ENCODE results near the gene AFAP1L1.
A peak's percentile ranks its signal among the peaks of the same experiment; 100 is the strongest.

Gene AFAP1L1

GRCh38 chr5:149229298-149229937 lies 42.2 kb upstream of the AFAP1L1 start:
- TF ChIP-seq CTCF (IDR thresholded peaks at IDR 0.05) = no peak
- Histone ChIP-seq H3K36me3 (no peaks in the 10 kb centered on the region), H3K4me3 (ENCODE audit: low read depth in 1 of 2, low read length in 1 of 2) (no peak overlapping the region), H3K27me3 (no peaks in the 10 kb centered on the region), H3K4me1 (ENCODE audit: control insufficient read depth in 1 of 2, insufficient read depth in 1 of 2, low read depth in 1 of 2, low read length in 1 of 2) (no peaks in the 10 kb centered on the region), H3K27ac (no peak overlapping the region), H3K9me3 (no peaks in the 10 kb centered on the region)

- H3K4me3 ChIP-seq (ENCODE audit: low read depth in 1 of 2, low read length in 1 of 2) = no peak overlapping the region
- no peak for TF ChIP-seq CTCF (IDR thresholded peaks at IDR 0.05)
- H3K36me3 ChIP-seq = no peaks in the 10 kb centered on the region
- H3K27me3 ChIP-seq = no peaks in the 10 kb centered on the region
- H3K4me1 ChIP-seq (ENCODE audit: control insufficient read depth in 1 of 2, insufficient read depth in 1 of 2, low read depth in 1 of 2, low read length in 1 of 2) = peaks cover 10 to 14% of the 10 kb centered on the region in 2 experiments
- H3K9me3 ChIP-seq = no peaks in the 10 kb centered on the region
- H3K27ac ChIP-seq = no peak overlapping the region
These were observed 35.8 kb upstream of the AFAP1L1 start for GRCh38 chr5:149235841-149236240.

- Histone ChIP-seq H3K27ac (no peak overlapping the region), H3K36me3 (no peaks in the 10 kb centered on the region), H3K4me3 (ENCODE audit: low read depth in 1 of 2, low read length in 1 of 2) (no peak overlapping the region), H3K27me3 (no peaks in the 10 kb centered on the region), H3K4me1 (ENCODE audit: control insufficient read depth in 1 of 2, insufficient read depth in 1 of 2, low read depth in 1 of 2, low read length in 1 of 2) (peaks cover 12 to 17% of the 10 kb centered on the region in 2 experiments), H3K9me3 (no peaks in the 10 kb centered on the region)
- no peak for TF ChIP-seq CTCF (IDR thresholded peaks at IDR 0.05)
These were observed 34.0 kb upstream of the AFAP1L1 start for GRCh38 chr5:149237662-149238061.

- no peak for TF ChIP-seq CTCF (IDR thresholded peaks at IDR 0.05)
- Histone ChIP-seq H3K36me3 (no peaks in the 10 kb centered on the region), H3K27ac (no peak overlapping the region), H3K9me3 (no peaks in the 10 kb centered on the region), H3K4me1 (ENCODE audit: control insufficient read depth in 1 of 2, insufficient read depth in 1 of 2, low read depth in 1 of 2, low read length in 1 of 2) (peaks cover 12 to 17% of the 10 kb centered on the region in 2 experiments), H3K27me3 (no peaks in the 10 kb centered on the region), H3K4me3 (ENCODE audit: low read depth in 1 of 2, low read length in 1 of 2) (no peak overlapping the region)
These were observed 33.1 kb upstream of the AFAP1L1 start for GRCh38 chr5:149238540-149238939.

GRCh38 chr5:149239917-149240316 lies 31.7 kb upstream of the AFAP1L1 start:
- no peak overlapping the region for H3K4me3 ChIP-seq (ENCODE audit: low read depth in 1 of 2, low read length in 1 of 2)

More at GRCh38 chr5:149239917-149240316, 31.7 kb upstream of the AFAP1L1 start:
- no peaks in the 10 kb centered on the region for H3K27me3 ChIP-seq
- no peak for TF ChIP-seq CTCF (IDR thresholded peaks at IDR 0.05)
- H3K9me3 ChIP-seq = no peaks in the 10 kb centered on the region
- H3K36me3 ChIP-seq = no peaks in the 10 kb centered on the region
- H3K27ac ChIP-seq = peak overlapping the region; percentile 57
- H3K4me1 ChIP-seq (ENCODE audit: control insufficient read depth in 1 of 2, insufficient read depth in 1 of 2, low read depth in 1 of 2, low read length in 1 of 2) = peaks cover 12 to 17% of the 10 kb centered on the region in 2 experiments

Measured in neutrophil (primary cell).